ENCODE data around the gene TRPC5OS. TPM values are rescaled to one million over a fixed set of nuclear protein-coding genes. Genes with fewer than 3 reads are reported as not detected.

Gene TRPC5OS
- total RNA-seq, 2 experiments from 2014 or later, result not detected

DNA sequence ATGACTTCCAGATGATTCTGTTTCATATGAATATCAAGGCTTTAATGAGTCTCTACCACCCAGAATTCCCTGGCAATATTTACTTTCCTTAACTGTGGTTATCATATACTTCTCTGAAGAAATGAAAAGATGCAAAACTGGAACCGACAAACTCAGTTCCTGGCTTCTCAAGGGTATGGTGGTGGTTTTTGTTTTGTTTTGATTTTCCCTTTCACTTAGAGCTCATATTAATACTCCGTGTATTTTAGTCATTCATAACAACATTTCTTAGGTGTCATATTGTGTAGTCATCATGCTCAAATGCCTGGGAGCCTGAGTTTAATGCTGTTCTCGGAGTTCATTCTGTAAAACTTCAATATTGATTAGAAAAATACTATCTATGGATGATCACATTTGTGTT, 665 bp downstream of the TRPC5OS start:
- no peaks in the 10 kb centered on the region for H3K9me3 Mint-ChIP-seq
- H3K36me3 ChIP-seq (ENCODE audit: insufficient read depth, low read length), result no peaks in the 10 kb centered on the region
- TF ChIP-seq, protein P1, sequence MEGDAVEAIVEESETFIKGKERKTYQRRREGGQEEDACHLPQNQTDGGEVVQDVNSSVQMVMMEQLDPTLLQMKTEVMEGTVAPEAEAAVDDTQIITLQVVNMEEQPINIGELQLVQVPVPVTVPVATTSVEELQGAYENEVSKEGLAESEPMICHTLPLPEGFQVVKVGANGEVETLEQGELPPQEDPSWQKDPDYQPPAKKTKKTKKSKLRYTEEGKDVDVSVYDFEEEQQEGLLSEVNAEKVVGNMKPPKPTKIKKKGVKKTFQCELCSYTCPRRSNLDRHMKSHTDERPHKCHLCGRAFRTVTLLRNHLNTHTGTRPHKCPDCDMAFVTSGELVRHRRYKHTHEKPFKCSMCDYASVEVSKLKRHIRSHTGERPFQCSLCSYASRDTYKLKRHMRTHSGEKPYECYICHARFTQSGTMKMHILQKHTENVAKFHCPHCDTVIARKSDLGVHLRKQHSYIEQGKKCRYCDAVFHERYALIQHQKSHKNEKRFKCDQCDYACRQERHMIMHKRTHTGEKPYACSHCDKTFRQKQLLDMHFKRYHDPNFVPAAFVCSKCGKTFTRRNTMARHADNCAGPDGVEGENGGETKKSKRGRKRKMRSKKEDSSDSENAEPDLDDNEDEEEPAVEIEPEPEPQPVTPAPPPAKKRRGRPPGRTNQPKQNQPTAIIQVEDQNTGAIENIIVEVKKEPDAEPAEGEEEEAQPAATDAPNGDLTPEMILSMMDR (IDR thresholded peaks at IDR 0.05), result no peak
- H3K27me3 Mint-ChIP-seq, result peaks cover 6% of the 10 kb centered on the region
- H3K36me3 Mint-ChIP-seq (ENCODE audit: low read depth), result no peaks in the 10 kb centered on the region
- ATAC-seq (ENCODE audit: poor library complexity), result no peak
- DNase-seq, result no peak
- POLR2A ChIA-PET, result no interaction called here
- H3K27ac Mint-ChIP-seq, result no peak overlapping the region
- no peak overlapping the region for H3K27ac ChIP-seq (ENCODE audit: low read depth in 1 of 2, low read length in 2 of 2)
- no peaks in the 10 kb centered on the region for H3K4me1 Mint-ChIP-seq (ENCODE audit: low read depth)
- no peak overlapping the region for H3K4me3 ChIP-seq (ENCODE audit: low read length)
- H3K9me3 ChIP-seq (ENCODE audit: control insufficient read depth in 1 of 2, insufficient read depth in 1 of 2, low read length in 2 of 2), result no peaks in the 10 kb centered on the region
- no peaks in the 10 kb centered on the region for H3K4me1 ChIP-seq (ENCODE audit: insufficient read depth, low read length)
- peaks cover 0 to 2% of the 10 kb centered on the region in 2 experiments for H3K27me3 ChIP-seq (ENCODE audit: control insufficient read depth in 1 of 2, insufficient read depth in 2 of 2, low read length in 2 of 2)
- H3K4me3 Mint-ChIP-seq, result no peak overlapping the region
- CTCF ChIA-PET, result no interaction called here
- intact Hi-C loops (cut with DNase I, micrococcal nuclease), result loop anchor here in 1 of 2 experiments (10.0 kb wide), 1 partner anchor 758 kb away; no protein-coding TSS in a partner anchor

DNA sequence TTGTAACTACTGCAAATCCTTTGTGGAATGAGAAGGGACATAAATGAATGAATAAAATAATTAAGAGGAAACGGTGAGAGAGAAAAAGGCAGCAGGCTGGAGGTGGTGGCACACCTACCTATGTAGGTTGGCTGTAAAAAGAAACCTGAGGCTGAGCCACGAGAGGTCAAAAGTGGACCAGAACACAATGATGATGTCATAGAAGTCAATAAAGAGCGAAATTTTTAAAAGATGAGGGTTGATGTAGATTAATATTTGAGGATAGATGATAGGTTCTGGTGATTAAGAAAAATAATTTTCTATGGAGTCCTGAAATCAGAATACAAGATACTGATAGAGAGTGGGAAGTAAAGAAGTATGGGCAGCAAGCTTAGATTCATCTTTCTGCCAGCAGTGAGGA, 1.7 kb downstream of the TRPC5OS start:
- Mint-ChIP-seq H3K4me3 (no peak overlapping the region), H3K27me3 (no peaks in the 10 kb centered on the region), H3K4me1 (ENCODE audit: low read depth) (no peaks in the 10 kb centered on the region), H3K27ac (no peak overlapping the region), H3K36me3 (ENCODE audit: low read depth) (no peaks in the 10 kb centered on the region), H3K9me3 (no peaks in the 10 kb centered on the region)
- intact Hi-C loops (cut with DNase I, micrococcal nuclease), result loop anchor here in 1 of 2 experiments (10.0 kb wide), 1 partner anchor 757 kb away; no protein-coding TSS in a partner anchor
- DNase-seq (no peak), ATAC-seq (ENCODE audit: poor library complexity) (no peak)
- Histone ChIP-seq H3K9me3 (ENCODE audit: control insufficient read depth in 1 of 2, insufficient read depth in 1 of 2, low read length in 2 of 2) (no peaks in the 10 kb centered on the region), H3K36me3 (ENCODE audit: insufficient read depth, low read length) (no peaks in the 10 kb centered on the region), H3K27ac (ENCODE audit: low read depth in 1 of 2, low read length in 2 of 2) (no peak overlapping the region), H3K27me3 (ENCODE audit: control insufficient read depth in 1 of 2, insufficient read depth in 2 of 2, low read length in 2 of 2) (peaks cover 0 to 2% of the 10 kb centered on the region in 2 experiments), H3K4me3 (ENCODE audit: low read length) (no peak overlapping the region), H3K4me1 (ENCODE audit: insufficient read depth, low read length) (no peaks in the 10 kb centered on the region)
- ChIA-PET CTCF (no interaction called here), POLR2A (no interaction called here)
- TF ChIP-seq, protein P1 (IDR thresholded peaks at IDR 0.05), result no peak

DNA sequence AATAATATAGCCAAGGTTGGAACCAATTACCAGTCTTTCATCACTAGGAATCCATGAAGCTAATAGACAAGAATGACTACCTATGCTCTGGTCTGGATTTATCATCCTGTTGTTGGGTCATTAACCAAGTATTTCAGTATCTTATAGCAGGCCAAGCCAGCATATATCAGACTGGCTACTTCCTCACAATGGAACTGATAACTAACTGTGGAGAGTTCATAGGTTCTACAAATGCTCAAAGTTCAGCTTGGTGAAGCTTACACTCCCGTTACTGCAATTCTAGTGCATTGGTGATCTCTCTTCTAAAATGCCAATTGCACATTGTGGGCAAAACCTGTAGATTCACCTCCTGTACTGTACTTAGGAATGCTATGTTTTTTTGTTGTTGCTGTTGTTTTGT, 4.8 kb downstream of the TRPC5OS start:
- no peaks in the 10 kb centered on the region for H3K27me3 Mint-ChIP-seq
- Histone ChIP-seq H3K9me3 (ENCODE audit: control insufficient read depth in 1 of 2, insufficient read depth in 1 of 2, low read length in 2 of 2) (no peaks in the 10 kb centered on the region), H3K4me1 (ENCODE audit: insufficient read depth, low read length) (no peaks in the 10 kb centered on the region), H3K4me3 (ENCODE audit: low read length) (no peak overlapping the region), H3K27ac (ENCODE audit: low read depth in 1 of 2, low read length in 2 of 2) (no peak overlapping the region), H3K27me3 (ENCODE audit: control insufficient read depth in 1 of 2, insufficient read depth in 2 of 2, low read length in 2 of 2) (no peaks in the 10 kb centered on the region), H3K36me3 (ENCODE audit: insufficient read depth, low read length) (no peaks in the 10 kb centered on the region)
- no peak overlapping the region for H3K27ac Mint-ChIP-seq
- ChIA-PET CTCF (no interaction called here), POLR2A (no interaction called here)
- no peaks in the 10 kb centered on the region for H3K4me1 Mint-ChIP-seq (ENCODE audit: low read depth)
- intact Hi-C loops (cut with DNase I, micrococcal nuclease), result no loop called here
- no peak overlapping the region for H3K4me3 Mint-ChIP-seq
- no peak for DNase-seq
- ATAC-seq (ENCODE audit: poor library complexity), result no peak
- no peaks in the 10 kb centered on the region for H3K36me3 Mint-ChIP-seq (ENCODE audit: low read depth)
- TF ChIP-seq, protein P1 (IDR thresholded peaks at IDR 0.05), result no peak
- no peaks in the 10 kb centered on the region for H3K9me3 Mint-ChIP-seq
